Measurements from ENCODE around the gene ERBB4.

Gene ERBB4

GRCh38 chr2:211994806-211995205 lies 543.8 kb downstream of the ERBB4 start:
- no peak overlapping the region for H2AK5ac ChIP-seq (ENCODE audit: low read depth, low read length)
- no peaks in the 10 kb centered on the region for H3K79me1 ChIP-seq (ENCODE audit: low read depth, low read length)
- no peak overlapping the region for H3K23ac ChIP-seq (ENCODE audit: low read depth, low read length, poor library complexity)
- no peak overlapping the region for H3K14ac ChIP-seq (ENCODE audit: low read length)
- WGBS, 2 donors (ENCODE audit: extremely low coverage in 2 of 2, insufficient read length in 2 of 2, insufficient replicate concordance in 1 of 2) = no CpG with 5 or more reads among the region's 2 CpGs
- H3K9ac ChIP-seq (ENCODE audit: low read depth, low read length, poor library complexity) = no peak overlapping the region
- DNase-seq (ENCODE audit: low spot score) = no peak
- H2BK12ac ChIP-seq (ENCODE audit: low read length) = no peak overlapping the region
- H2AFZ ChIP-seq (ENCODE audit: low read length) = no peak overlapping the region
- no peak overlapping the region for H2BK5ac ChIP-seq (ENCODE audit: low read length)
- H3K27me3 ChIP-seq (ENCODE audit: control insufficient read depth in 3 of 3, insufficient read depth in 3 of 3, low read depth in 1 of 3, low read length in 3 of 3) = no peaks in the 10 kb centered on the region
- no peaks in the 10 kb centered on the region for H3K9me3 ChIP-seq (replicated peaks in 1 of 2; ENCODE audit: control insufficient read depth in 2 of 2, insufficient read depth in 1 of 2, low read depth in 1 of 2, low read length in 2 of 2)
- H3K36me3 ChIP-seq (replicated peaks in 1 of 2; ENCODE audit: control insufficient read depth in 2 of 2, insufficient read depth in 2 of 2, low read length in 2 of 2) = no peaks in the 10 kb centered on the region
- no peaks in the 10 kb centered on the region for H3K4me1 ChIP-seq (ENCODE audit: control insufficient read depth in 2 of 2, insufficient read depth in 1 of 2, low read depth in 1 of 2, low read length in 2 of 2)
- no peak overlapping the region for H3K27ac ChIP-seq (replicated peaks; ENCODE audit: low read length)
- no peak overlapping the region for H3K4me3 ChIP-seq (ENCODE audit: low read length in 2 of 2)
- no peak overlapping the region for H4K91ac ChIP-seq (ENCODE audit: low read depth, low read length, poor library complexity)
- no peak overlapping the region for H4K8ac ChIP-seq (ENCODE audit: low read depth, low read length)
- H3K4ac ChIP-seq (ENCODE audit: low read length) = no peak overlapping the region
- H3K4me2 ChIP-seq (ENCODE audit: insufficient read depth, low read length, poor library complexity, severe bottlenecking) = no peak overlapping the region
- no peak overlapping the region for H2BK120ac ChIP-seq (ENCODE audit: low read depth, low read length)
- H3K18ac ChIP-seq (ENCODE audit: low read length) = no peak overlapping the region
- no peak overlapping the region for H2BK15ac ChIP-seq (ENCODE audit: low read length)

- no CpG with 5 or more reads among the region's 1 CpG for WGBS, 2 donors (ENCODE audit: extremely low coverage in 2 of 2, insufficient read length in 2 of 2, insufficient replicate concordance in 1 of 2)
- no peak overlapping the region for H4K91ac ChIP-seq (ENCODE audit: low read depth, low read length, poor library complexity)
- H2AK5ac ChIP-seq (ENCODE audit: low read depth, low read length) = no peak overlapping the region
Observed at GRCh38 chr2:211990335-211990734, 548.3 kb downstream of the ERBB4 start.

GRCh38 chr2:211986313-211986712 lies 552.3 kb downstream of the ERBB4 start:
- Histone ChIP-seq H3K79me1 (ENCODE audit: low read depth, low read length) (no peaks in the 10 kb centered on the region), H3K4me3 (ENCODE audit: low read length in 2 of 2) (no peak overlapping the region), H3K23ac (ENCODE audit: low read depth, low read length, poor library complexity) (no peak overlapping the region), H2BK12ac (ENCODE audit: low read length) (no peak overlapping the region), H3K9ac (ENCODE audit: low read depth, low read length, poor library complexity) (no peak overlapping the region), H3K27me3 (ENCODE audit: control insufficient read depth in 3 of 3, insufficient read depth in 3 of 3, low read depth in 1 of 3, low read length in 3 of 3) (no peaks in the 10 kb centered on the region), H2AFZ (ENCODE audit: low read length) (no peak overlapping the region), H2BK120ac (ENCODE audit: low read depth, low read length) (no peak overlapping the region), H4K91ac (ENCODE audit: low read depth, low read length, poor library complexity) (no peak overlapping the region), H3K27ac (replicated peaks; ENCODE audit: low read length) (no peak overlapping the region), H4K8ac (ENCODE audit: low read depth, low read length) (no peak overlapping the region), H3K4me2 (ENCODE audit: insufficient read depth, low read length, poor library complexity, severe bottlenecking) (no peak overlapping the region), H3K4me1 (ENCODE audit: control insufficient read depth in 2 of 2, insufficient read depth in 1 of 2, low read depth in 1 of 2, low read length in 2 of 2) (peaks cover 0 to 8% of the 10 kb centered on the region in 2 donors), H2BK5ac (ENCODE audit: low read length) (no peak overlapping the region), H2AK5ac (ENCODE audit: low read depth, low read length) (no peak overlapping the region), H3K14ac (ENCODE audit: low read length) (no peak overlapping the region), H2BK15ac (ENCODE audit: low read length) (no peak overlapping the region), H3K4ac (ENCODE audit: low read length) (no peak overlapping the region), H3K9me3 (replicated peaks in 1 of 2; ENCODE audit: control insufficient read depth in 2 of 2, insufficient read depth in 1 of 2, low read depth in 1 of 2, low read length in 2 of 2) (no peaks in the 10 kb centered on the region), H3K36me3 (replicated peaks in 1 of 2; ENCODE audit: control insufficient read depth in 2 of 2, insufficient read depth in 2 of 2, low read length in 2 of 2) (no peaks in the 10 kb centered on the region), H3K18ac (ENCODE audit: low read length) (no peak overlapping the region)
- no CpG with 5 or more reads among the region's 2 CpGs for WGBS, 2 donors (ENCODE audit: extremely low coverage in 2 of 2, insufficient read length in 2 of 2, insufficient replicate concordance in 1 of 2)
- no peak for DNase-seq (ENCODE audit: low spot score)

More at GRCh38 chr2:211990335-211990734, 548.3 kb downstream of the ERBB4 start:
- H4K8ac ChIP-seq (ENCODE audit: low read depth, low read length) = no peak overlapping the region
- no peak overlapping the region for H3K4me2 ChIP-seq (ENCODE audit: insufficient read depth, low read length, poor library complexity, severe bottlenecking)
- no peak overlapping the region for H2AFZ ChIP-seq (ENCODE audit: low read length)
- no peak overlapping the region for H3K9ac ChIP-seq (ENCODE audit: low read depth, low read length, poor library complexity)
- DNase-seq (ENCODE audit: low spot score) = no peak
- no peaks in the 10 kb centered on the region for H3K9me3 ChIP-seq (replicated peaks in 1 of 2; ENCODE audit: control insufficient read depth in 2 of 2, insufficient read depth in 1 of 2, low read depth in 1 of 2, low read length in 2 of 2)
- no peak overlapping the region for H2BK5ac ChIP-seq (ENCODE audit: low read length)
- no peak overlapping the region for H2BK12ac ChIP-seq (ENCODE audit: low read length)
- no peak overlapping the region for H3K4ac ChIP-seq (ENCODE audit: low read length)
- no peak overlapping the region for H2BK120ac ChIP-seq (ENCODE audit: low read depth, low read length)
- no peak overlapping the region for H3K4me3 ChIP-seq (ENCODE audit: low read length in 2 of 2)
- no peak overlapping the region for H3K27ac ChIP-seq (replicated peaks; ENCODE audit: low read length)
- H3K4me1 ChIP-seq (ENCODE audit: control insufficient read depth in 2 of 2, insufficient read depth in 1 of 2, low read depth in 1 of 2, low read length in 2 of 2) = no peaks in the 10 kb centered on the region
- no peak overlapping the region for H3K14ac ChIP-seq (ENCODE audit: low read length)
- H3K36me3 ChIP-seq (replicated peaks in 1 of 2; ENCODE audit: control insufficient read depth in 2 of 2, insufficient read depth in 2 of 2, low read length in 2 of 2) = no peaks in the 10 kb centered on the region
- no peak overlapping the region for H2BK15ac ChIP-seq (ENCODE audit: low read length)
- no peak overlapping the region for H3K23ac ChIP-seq (ENCODE audit: low read depth, low read length, poor library complexity)
- no peaks in the 10 kb centered on the region for H3K27me3 ChIP-seq (ENCODE audit: control insufficient read depth in 3 of 3, insufficient read depth in 3 of 3, low read depth in 1 of 3, low read length in 3 of 3)
- no peaks in the 10 kb centered on the region for H3K79me1 ChIP-seq (ENCODE audit: low read depth, low read length)
- H3K18ac ChIP-seq (ENCODE audit: low read length) = no peak overlapping the region

GRCh38 chr2:211985393-211985792 lies 553.2 kb downstream of the ERBB4 start:
- no peak overlapping the region for H3K18ac ChIP-seq (ENCODE audit: low read length)
- H3K4me1 ChIP-seq (ENCODE audit: control insufficient read depth in 2 of 2, insufficient read depth in 1 of 2, low read depth in 1 of 2, low read length in 2 of 2) = peaks cover 0 to 8% of the 10 kb centered on the region in 2 donors
- no peak overlapping the region for H4K8ac ChIP-seq (ENCODE audit: low read depth, low read length)
- no CpG with 5 or more reads among the region's 1 CpG for WGBS, 2 donors (ENCODE audit: extremely low coverage in 2 of 2, insufficient read length in 2 of 2, insufficient replicate concordance in 1 of 2)
- no peak overlapping the region for H2BK5ac ChIP-seq (ENCODE audit: low read length)
- H2AK5ac ChIP-seq (ENCODE audit: low read depth, low read length) = no peak overlapping the region
- H3K23ac ChIP-seq (ENCODE audit: low read depth, low read length, poor library complexity) = no peak overlapping the region
- no peak overlapping the region for H2BK12ac ChIP-seq (ENCODE audit: low read length)
- no peak overlapping the region for H3K14ac ChIP-seq (ENCODE audit: low read length)
- no peaks in the 10 kb centered on the region for H3K27me3 ChIP-seq (ENCODE audit: control insufficient read depth in 3 of 3, insufficient read depth in 3 of 3, low read depth in 1 of 3, low read length in 3 of 3)
- no peak overlapping the region for H2BK120ac ChIP-seq (ENCODE audit: low read depth, low read length)
- H3K36me3 ChIP-seq (replicated peaks in 1 of 2; ENCODE audit: control insufficient read depth in 2 of 2, insufficient read depth in 2 of 2, low read length in 2 of 2) = no peaks in the 10 kb centered on the region
- H3K27ac ChIP-seq (replicated peaks; ENCODE audit: low read length) = no peak overlapping the region
- H3K4me3 ChIP-seq (ENCODE audit: low read length in 2 of 2) = no peak overlapping the region
- H3K4ac ChIP-seq (ENCODE audit: low read length) = no peak overlapping the region
- H3K4me2 ChIP-seq (ENCODE audit: insufficient read depth, low read length, poor library complexity, severe bottlenecking) = no peak overlapping the region
- H2AFZ ChIP-seq (ENCODE audit: low read length) = no peak overlapping the region
- H3K9me3 ChIP-seq (replicated peaks in 1 of 2; ENCODE audit: control insufficient read depth in 2 of 2, insufficient read depth in 1 of 2, low read depth in 1 of 2, low read length in 2 of 2) = no peaks in the 10 kb centered on the region
- no peak overlapping the region for H2BK15ac ChIP-seq (ENCODE audit: low read length)
- no peak for DNase-seq (ENCODE audit: low spot score)
- no peaks in the 10 kb centered on the region for H3K79me1 ChIP-seq (ENCODE audit: low read depth, low read length)
- no peak overlapping the region for H3K9ac ChIP-seq (ENCODE audit: low read depth, low read length, poor library complexity)
- no peak overlapping the region for H4K91ac ChIP-seq (ENCODE audit: low read depth, low read length, poor library complexity)

Data from neuronal stem cell (in vitro differentiated cells).